ENCODE data around the gene ARL5B. TPM values are rescaled to one million over a fixed set of nuclear protein-coding genes. Genes with fewer than 3 reads are reported as not detected.

ARL5B gene
- total and polyA plus RNA-seq, 8 donors = 2.3 to 40.4 (median 3.9) TPM

DNA sequence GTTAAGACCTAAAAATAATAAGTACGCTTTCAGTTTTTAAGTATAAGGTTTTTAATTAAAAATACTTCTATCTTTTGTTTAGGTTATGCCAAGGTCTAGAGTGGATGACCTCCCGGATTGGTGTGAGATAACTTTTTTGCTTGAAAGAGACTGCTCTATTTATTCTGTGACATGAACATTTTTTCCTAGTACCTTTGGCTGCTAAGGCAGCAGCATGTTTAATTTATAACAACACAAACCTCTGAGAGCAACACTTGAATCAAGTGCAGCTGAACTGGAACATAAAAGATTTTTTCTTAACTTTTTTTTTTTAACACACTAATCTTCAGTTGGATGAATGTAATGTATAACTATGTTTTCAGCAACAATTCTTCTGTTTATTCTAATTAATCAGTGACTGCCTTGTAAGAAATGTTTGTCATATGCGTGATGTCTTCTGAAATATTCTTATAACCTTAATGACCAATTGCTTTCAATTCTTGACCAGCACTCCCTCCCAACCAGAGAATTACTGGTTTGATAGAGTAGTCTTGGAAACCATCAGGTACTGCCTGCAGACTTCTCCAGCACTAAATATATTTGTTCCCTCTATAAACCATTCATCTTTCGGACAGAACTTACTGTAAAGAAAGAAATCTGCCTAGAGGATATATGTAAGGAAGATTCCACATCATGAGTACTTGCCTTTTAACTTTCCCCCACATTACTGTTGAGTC, 16.0 kb downstream of the ARL5B start:
- Histone ChIP-seq H3K9me3 (no peaks in the 10 kb centered on the region), H3K36me3 (peaks cover 6 to 64% (median 58%) of the 10 kb centered on the region in 4 donors), H3K4me1 (no peaks in the 10 kb centered on the region), H3K27ac (no peak overlapping the region), H3K27me3 (no peaks in the 10 kb centered on the region), H3K4me3 (no peak overlapping the region)
- TF ChIP-seq EP300 (IDR thresholded peaks at IDR 0.05) (no peak), POLR2AphosphoS5 (IDR thresholded peaks at IDR 0.05) (no peak), POLR2A (IDR thresholded peaks at IDR 0.05) (no peak)
- TF ChIP-seq, protein P1, sequence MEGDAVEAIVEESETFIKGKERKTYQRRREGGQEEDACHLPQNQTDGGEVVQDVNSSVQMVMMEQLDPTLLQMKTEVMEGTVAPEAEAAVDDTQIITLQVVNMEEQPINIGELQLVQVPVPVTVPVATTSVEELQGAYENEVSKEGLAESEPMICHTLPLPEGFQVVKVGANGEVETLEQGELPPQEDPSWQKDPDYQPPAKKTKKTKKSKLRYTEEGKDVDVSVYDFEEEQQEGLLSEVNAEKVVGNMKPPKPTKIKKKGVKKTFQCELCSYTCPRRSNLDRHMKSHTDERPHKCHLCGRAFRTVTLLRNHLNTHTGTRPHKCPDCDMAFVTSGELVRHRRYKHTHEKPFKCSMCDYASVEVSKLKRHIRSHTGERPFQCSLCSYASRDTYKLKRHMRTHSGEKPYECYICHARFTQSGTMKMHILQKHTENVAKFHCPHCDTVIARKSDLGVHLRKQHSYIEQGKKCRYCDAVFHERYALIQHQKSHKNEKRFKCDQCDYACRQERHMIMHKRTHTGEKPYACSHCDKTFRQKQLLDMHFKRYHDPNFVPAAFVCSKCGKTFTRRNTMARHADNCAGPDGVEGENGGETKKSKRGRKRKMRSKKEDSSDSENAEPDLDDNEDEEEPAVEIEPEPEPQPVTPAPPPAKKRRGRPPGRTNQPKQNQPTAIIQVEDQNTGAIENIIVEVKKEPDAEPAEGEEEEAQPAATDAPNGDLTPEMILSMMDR (IDR thresholded peaks at IDR 0.05) = no peak
- DNase-seq = no peak
- intact Hi-C loops (cut with DNase I; ENCODE audit: low total_unique reads) = no loop called here
- 63 to 85% (median 74%) methylated on average over 4 of the region's 4 CpGs for WGBS, 5 donors

GRCh38 chr10:18680754-18681153, 21.5 kb downstream of the ARL5B start:
- Histone ChIP-seq H3K9me3 (no peaks in the 10 kb centered on the region), H3K27ac (no peak overlapping the region), H3K36me3 (peaks cover 0 to 13% (median 10%) of the 10 kb centered on the region in 4 donors), H3K4me3 (no peak overlapping the region), H3K27me3 (no peaks in the 10 kb centered on the region), H3K4me1 (no peaks in the 10 kb centered on the region)
- TF ChIP-seq EP300 (IDR thresholded peaks at IDR 0.05) (no peak), POLR2AphosphoS5 (IDR thresholded peaks at IDR 0.05) (no peak), POLR2A (IDR thresholded peaks at IDR 0.05) (no peak)
- TF ChIP-seq, protein P1 (IDR thresholded peaks at IDR 0.05) = no peak
- intact Hi-C loops (cut with DNase I; ENCODE audit: low total_unique reads) = no loop called here
- DNase-seq = no peak
- WGBS, 5 donors = 90 to 95% (median 93%) methylated on average over 3 of the region's 3 CpGs

- Histone ChIP-seq H3K4me1 (no peaks in the 10 kb centered on the region), H3K4me3 (no peak overlapping the region), H3K27me3 (no peaks in the 10 kb centered on the region), H3K36me3 (peaks cover 0 to 10% (median 5%) of the 10 kb centered on the region in 4 donors), H3K27ac (no peak overlapping the region), H3K9me3 (no peaks in the 10 kb centered on the region)
- no peak for DNase-seq
- intact Hi-C loops (cut with DNase I; ENCODE audit: low total_unique reads) = no loop called here
- WGBS, 5 donors = 21 to 39% (median 33%) methylated on average over 2 of the region's 2 CpGs
- no peak for TF ChIP-seq POLR2A (IDR thresholded peaks at IDR 0.05)
- TF ChIP-seq EP300 (IDR thresholded peaks at IDR 0.05) = no peak
- TF ChIP-seq, protein P1 (IDR thresholded peaks at IDR 0.05) = no peak
Measured at GRCh38 chr10:18681366-18681765, 22.1 kb downstream of the ARL5B start.

GRCh38 chr10:18681971-18682411, 22.8 kb downstream of the ARL5B start:
- WGBS, 5 donors = 67 to 72% (median 70%) methylated on average over 4 of the region's 4 CpGs
- peaks cover 0 to 6% (median under 1%) of the 10 kb centered on the region in 4 donors for H3K36me3 ChIP-seq
- no peak overlapping the region for H3K4me3 ChIP-seq
- no peak for DNase-seq
- H3K27me3 ChIP-seq = no peaks in the 10 kb centered on the region
- H3K4me1 ChIP-seq = no peaks in the 10 kb centered on the region
- intact Hi-C loops (cut with DNase I; ENCODE audit: low total_unique reads) = no loop called here
- TF ChIP-seq POLR2A (IDR thresholded peaks at IDR 0.05) (no peak), EP300 (IDR thresholded peaks at IDR 0.05) (no peak), POLR2AphosphoS5 (IDR thresholded peaks at IDR 0.05) (no peak)
- TF ChIP-seq, protein P1 (IDR thresholded peaks at IDR 0.05) = no peak
- no peaks in the 10 kb centered on the region for H3K9me3 ChIP-seq
- no peak overlapping the region for H3K27ac ChIP-seq

Data from stomach (tissue), 9 donors.